Keratinocyte (primary cell): ENCODE data around the gene SYS1. TPM values are rescaled to one million over a fixed set of nuclear protein-coding genes. Genes with fewer than 3 reads are reported as not detected.

Experiments
- DNase-seq: peaks from one replicate; pipeline ENCODE4 v3.0.0-alpha.2; 2011; ENCODE audit warnings: low read depth, missing footprints, low spot score
- FAIRE-seq: peaks from 2 replicates; lab custom pipeline; 2011; peaks lifted over from hg19 to GRCh38; lab: Jason Lieb, UNC
- H2AFZ ChIP-seq: 2 replicates; pipeline ENCODE4 v1.6.0; 2012; ENCODE audit warnings: low read length, control low read depth, inconsistent platforms; ENCODE audit not compliant: control insufficient read depth
- H3K27ac ChIP-seq: 2 replicates; pipeline ENCODE4 v1.5.1; 2011; ENCODE audit warnings: low read length; ENCODE audit not compliant: control insufficient read depth, insufficient read depth
- H3K27me3 ChIP-seq: 3 replicates; pipeline ENCODE4 v1.6.0; 2011; ENCODE audit warnings: low read length; ENCODE audit not compliant: control insufficient read depth, insufficient read depth; ENCODE audit errors: extremely low read depth
- H3K36me3 ChIP-seq, 2 experiments: 2 replicates in 1 of 2; 3 replicates in 1 of 2; pipeline ENCODE4 v1.5.1; 2011; ENCODE audit warnings: low read length in 2 of 2, mild to moderate bottlenecking in 1 of 2; ENCODE audit not compliant: control insufficient read depth in 2 of 2, insufficient read depth in 2 of 2; ENCODE audit errors: extremely low read depth in 1 of 2
- H3K4me1 ChIP-seq: 3 replicates; pipeline ENCODE4 v1.5.1; 2011; ENCODE audit warnings: low read length; ENCODE audit not compliant: control insufficient read depth, insufficient read depth; ENCODE audit errors: extremely low read depth
- H3K4me2 ChIP-seq: 3 replicates; pipeline ENCODE4 v1.6.0; 2011; ENCODE audit warnings: low read depth, low read length; ENCODE audit not compliant: control insufficient read depth, insufficient read depth; ENCODE audit errors: extremely low read depth
- H3K4me3 ChIP-seq, 3 experiments: fragments of 200-600 bp in 1 of 3; sonication (generic) in 1 of 3; 2 replicates in 2 of 3; 3 replicates in 1 of 3; pipeline ENCODE4 v1.5.1; 2011 to 2016; ENCODE audit warnings: low read length in 3 of 3, mild to moderate bottlenecking in 3 of 3, control low read depth in 2 of 3, inconsistent platforms in 1 of 3, low read depth in 1 of 3, mixed read lengths in 1 of 3, mixed run types in 1 of 3, moderate library complexity in 1 of 3; ENCODE audit not compliant: control insufficient read depth in 2 of 3, insufficient read depth in 2 of 3; ENCODE audit errors: extremely low read depth in 1 of 3
- H3K79me2 ChIP-seq: 2 replicates; pipeline ENCODE4 v1.6.0; 2012; ENCODE audit warnings: low read length; ENCODE audit not compliant: control insufficient read depth, insufficient read depth
- H3K9ac ChIP-seq: 3 replicates; pipeline ENCODE4 v1.6.0; 2011; ENCODE audit warnings: low read length; ENCODE audit not compliant: control insufficient read depth, insufficient read depth; ENCODE audit errors: extremely low read depth
- H3K9me1 ChIP-seq: 3 replicates; pipeline ENCODE4 v1.6.0; 2011; ENCODE audit warnings: low read length; ENCODE audit not compliant: control insufficient read depth, insufficient read depth; ENCODE audit errors: extremely low read depth
- H3K9me3 ChIP-seq: 2 replicates; pipeline ENCODE4 v1.5.1; 2012; ENCODE audit warnings: low read depth, low read length; ENCODE audit not compliant: control insufficient read depth
- H4K20me1 ChIP-seq: 3 replicates; pipeline ENCODE4 v1.6.0; 2011; ENCODE audit warnings: low read length; ENCODE audit not compliant: control insufficient read depth, insufficient read depth; ENCODE audit errors: extremely low read depth
- CTCF ChIP-seq, 3 experiments: IDR thresholded peaks in 1 of 3; conservative IDR thresholded peaks in 1 of 3; optimal IDR thresholded peaks in 1 of 3; 2 replicates in 2 of 3; 3 replicates in 1 of 3; pipeline versions ENCODE3 to v1.5.1; 2011; ENCODE audit warnings: low read length in 3 of 3, mild to moderate bottlenecking in 3 of 3, moderate library complexity in 2 of 3, control low read depth in 1 of 3, inconsistent platforms in 1 of 3; ENCODE audit not compliant: insufficient read depth in 2 of 3; ENCODE audit errors: extremely low read depth in 1 of 3
- EZH2 ChIP-seq: IDR thresholded peaks from one replicate; pipeline ENCODE4 v1.6.1; 2012; ENCODE audit warnings: inconsistent platforms, mild to moderate bottlenecking, low read length, moderate library complexity
- dilution Hi-C: fragments of 300-500 bp; cut with MboI; formaldehyde crosslinking; loops from one replicate; pipeline ENCODE4 v1.7.0; 2020; ENCODE audit warnings: low sequenced_read_pairs; ENCODE audit not compliant: extremely low pct_ligation_motif_present
- polyA plus RNA-seq, 5 experiments: library from polyadenylated mRNA; depleted of rRNA in 3 of 5; stranded (reverse) in 3 of 5; stranded (forward) in 1 of 5; unstranded in 1 of 5; fragments of >200 nt; gene quantifications; 1 replicate in 1 of 5; 2 replicates in 3 of 5; 3 replicates in 1 of 5; pipeline versions ENCODE4 v1.2.1 to v1.2.3, GENCODE V29; 2011 to 2012; ENCODE audit warnings: missing spikeins in 2 of 5, low read depth in 1 of 5, low replicate concordance in 1 of 5

The SYS1 gene
- polyA plus RNA-seq, 1 donor (not counting 4 experiments of a cell fraction or from before 2014, with no cell fraction given): 16.8 TPM

DNA sequence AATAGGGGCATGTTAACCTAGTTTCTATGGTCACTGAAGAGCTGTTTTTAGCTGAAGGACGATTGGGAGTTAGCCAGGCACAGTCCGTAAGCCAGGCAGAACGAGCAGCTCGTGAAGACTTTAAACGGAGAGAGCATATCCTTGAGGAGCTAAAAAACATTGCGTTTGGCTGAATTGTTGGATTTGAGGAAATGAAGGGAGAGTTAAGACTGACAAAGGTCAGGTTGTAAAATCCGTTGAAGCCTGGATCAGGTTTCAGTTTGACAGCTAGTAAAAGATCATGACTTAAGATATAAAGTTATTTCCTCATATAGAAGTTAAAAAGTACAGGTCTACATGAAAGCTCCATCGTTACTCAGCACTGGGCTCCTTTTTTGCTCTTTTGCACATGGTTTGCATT is 47.9 kb downstream of the SYS1 start:
- Histone ChIP-seq H3K4me3 (no peak overlapping the region), H3K9me1 (peaks cover 2% of the 10 kb centered on the region), H2AFZ (no peak overlapping the region), H3K9ac (no peak overlapping the region), H3K4me1 (peaks cover 10% of the 10 kb centered on the region), H3K27ac (no peak overlapping the region), H3K27me3 (peaks cover 2% of the 10 kb centered on the region), H3K79me2 (no peaks in the 10 kb centered on the region), H3K36me3 (peaks cover 5 to 10% of the 10 kb centered on the region in 2 experiments), H3K9me3 (no peaks in the 10 kb centered on the region), H4K20me1 (no peaks in the 10 kb centered on the region), H3K4me2 (no peak overlapping the region)
- FAIRE-seq: no peak
- DNase-seq: no peak
- dilution Hi-C loops: no loop called here
- TF ChIP-seq EZH2 (no peak), CTCF (optimal IDR thresholded peaks at IDR 0.05 in 1 of 3, IDR thresholded peaks at IDR 0.05 in 1 of 3, conservative IDR thresholded peaks at IDR 0.05 in 1 of 3; ENCODE audit: extremely low read depth in 1 of 3, insufficient read depth in 2 of 3, low read length in 3 of 3) (no peak)

DNA sequence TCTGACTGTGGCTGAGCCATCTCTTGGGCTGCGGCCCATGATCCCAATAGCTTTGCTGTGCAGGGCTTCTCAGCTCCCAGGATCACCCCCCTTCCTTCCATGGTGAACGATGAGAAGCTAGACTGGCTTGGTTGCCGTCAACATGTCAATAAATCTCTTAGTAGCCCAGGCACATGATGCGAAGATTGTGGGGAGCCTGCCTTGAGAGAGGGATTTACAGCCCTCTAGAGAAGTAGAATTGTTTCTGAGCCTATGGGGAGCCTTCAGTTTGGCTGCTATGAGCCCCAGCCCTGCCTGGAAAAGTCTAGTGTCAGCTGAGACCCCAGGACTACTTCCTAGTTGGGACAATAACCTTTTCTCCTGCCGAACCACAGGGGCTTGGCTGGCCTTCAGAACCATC is 49.7 kb downstream of the SYS1 start:
- no peaks in the 10 kb centered on the region for H3K27me3 ChIP-seq
- FAIRE-seq: no peak
- dilution Hi-C loops: no loop called here

More for the DNA sequence above, 49.7 kb downstream of the SYS1 start:
- H2AFZ ChIP-seq: no peak overlapping the region
- peaks cover 2% of the 10 kb centered on the region for H3K9me1 ChIP-seq
- no peak overlapping the region for H3K4me2 ChIP-seq
- no peak overlapping the region for H3K4me3 ChIP-seq
- no peaks in the 10 kb centered on the region for H4K20me1 ChIP-seq
- no peak overlapping the region for H3K27ac ChIP-seq
- DNase-seq: no peak
- peaks cover 5 to 10% of the 10 kb centered on the region in 2 experiments for H3K36me3 ChIP-seq
- no peaks in the 10 kb centered on the region for H3K9me3 ChIP-seq
- TF ChIP-seq EZH2 (no peak), CTCF (optimal IDR thresholded peaks at IDR 0.05 in 1 of 3, IDR thresholded peaks at IDR 0.05 in 1 of 3, conservative IDR thresholded peaks at IDR 0.05 in 1 of 3; ENCODE audit: extremely low read depth in 1 of 3, insufficient read depth in 2 of 3, low read length in 3 of 3) (no peak)
- H3K4me1 ChIP-seq: peaks cover 14% of the 10 kb centered on the region
- H3K79me2 ChIP-seq: peaks cover 16% of the 10 kb centered on the region
- no peak overlapping the region for H3K9ac ChIP-seq
